IMR-90 (cell line): ENCODE data around the gene NOXRED1.

Experiments
- BHLHE40 ChIP-seq: fragments of 150-350 bp; IDR thresholded peaks from 2 replicates; pipeline ENCODE4 v1.6.1; 2016; ENCODE audit warnings: mild to moderate bottlenecking, low read depth, low read length
- CEBPB ChIP-seq: IDR thresholded peaks from 2 replicates; pipeline ENCODE4 v1.6.1; 2012; ENCODE audit warnings: low read depth, low read length, improper control_type of control experiment
- FOS ChIP-seq: fragments of 150-350 bp; IDR thresholded peaks from 2 replicates; pipeline ENCODE4 v1.6.1; 2016; ENCODE audit warnings: low read depth, low read length
- MAFK ChIP-seq: IDR thresholded peaks from 2 replicates; pipeline ENCODE4 v1.6.1; 2012; ENCODE audit warnings: low read depth, low read length, improper control_type of control experiment
- MXI1 ChIP-seq: IDR thresholded peaks from 2 replicates; pipeline ENCODE4 v1.6.1; 2012; ENCODE audit warnings: low read depth, mild to moderate bottlenecking, low read length, moderate library complexity, borderline replicate concordance
- NFE2L2 ChIP-seq: fragments of 150-350 bp; IDR thresholded peaks from 2 replicates; pipeline ENCODE4 v1.6.1; 2016; ENCODE audit warnings: low read depth, mild to moderate bottlenecking, low read length
- POLR2A ChIP-seq: IDR thresholded peaks from 2 replicates; pipeline ENCODE4 v1.6.1; 2012; ENCODE audit warnings: mild to moderate bottlenecking, low read depth, low read length
- RAD21 ChIP-seq: IDR thresholded peaks from 2 replicates; pipeline ENCODE4 v1.6.1; 2012; ENCODE audit warnings: low read length, improper control_type of control experiment
- RCOR1 ChIP-seq: IDR thresholded peaks from 2 replicates; pipeline ENCODE4 v1.6.1; 2012; ENCODE audit warnings: mild to moderate bottlenecking, low read length, improper control_type of control experiment; ENCODE audit not compliant: insufficient replicate concordance
- RFX5 ChIP-seq: IDR thresholded peaks from 2 replicates; pipeline ENCODE4 v1.8.0; 2012; ENCODE audit warnings: low read depth, mild to moderate bottlenecking, low read length, moderate library complexity
- TF ChIP-seq, protein P1 (sequence below): fragments of 150-350 bp; IDR thresholded peaks from 2 replicates; pipeline ENCODE4 v1.6.1; 2016; ENCODE audit warnings: low read depth, mild to moderate bottlenecking, low read length, moderate library complexity, borderline replicate concordance
- TF ChIP-seq, protein P2 (sequence below): conservative IDR thresholded peaks from 2 replicates; pipeline ENCODE4 v1.5.1; 2012; ENCODE audit warnings: mild to moderate bottlenecking, low read depth, low read length, improper control_type of control experiment
- TF ChIP-seq, protein P3 (sequence below): fragments of 150-350 bp; IDR thresholded peaks from 2 replicates; pipeline ENCODE4 v1.6.1; 2017; ENCODE audit warnings: mild to moderate bottlenecking, antibody characterized with exemption, low read length, low read depth

DNA sequence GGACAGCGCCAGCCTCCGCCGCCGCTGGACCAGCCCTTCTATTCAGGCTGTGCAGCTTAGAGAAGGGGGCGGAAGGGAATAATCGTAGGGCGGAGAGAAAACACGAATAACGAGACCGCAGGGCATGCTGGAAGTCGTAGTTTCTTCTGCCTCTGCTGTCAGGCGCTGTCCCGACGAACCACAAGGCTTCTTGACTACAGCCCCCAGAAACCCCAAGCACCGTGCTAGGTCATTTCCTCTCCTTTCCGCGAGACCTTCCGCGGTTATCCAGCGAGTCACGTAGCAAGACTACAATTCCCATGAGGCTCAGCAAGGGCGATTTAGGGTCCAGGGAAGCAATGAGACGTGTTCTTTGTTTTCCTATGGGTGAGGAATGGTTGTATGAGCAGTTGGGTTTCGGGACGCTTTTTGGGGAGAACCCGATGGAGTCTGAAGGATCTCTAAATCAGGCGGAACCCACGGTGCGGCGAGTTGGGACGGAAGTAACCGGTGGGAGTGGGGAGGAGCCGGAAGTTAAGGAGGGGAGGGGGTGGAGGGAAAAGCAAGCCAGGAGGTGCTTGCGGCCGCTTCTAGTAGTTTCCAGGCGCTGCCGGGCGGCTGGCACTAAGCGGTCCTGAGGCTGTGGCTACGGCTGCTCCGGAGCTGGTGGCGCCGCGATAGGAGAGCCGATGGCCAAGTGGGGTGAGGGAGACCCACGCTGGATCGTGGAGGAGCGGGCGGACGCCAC is 34.4 kb upstream of the NOXRED1 start, which contains the start of the genes AHSA1 and VIPAS39:
- TF ChIP-seq, protein P1, sequence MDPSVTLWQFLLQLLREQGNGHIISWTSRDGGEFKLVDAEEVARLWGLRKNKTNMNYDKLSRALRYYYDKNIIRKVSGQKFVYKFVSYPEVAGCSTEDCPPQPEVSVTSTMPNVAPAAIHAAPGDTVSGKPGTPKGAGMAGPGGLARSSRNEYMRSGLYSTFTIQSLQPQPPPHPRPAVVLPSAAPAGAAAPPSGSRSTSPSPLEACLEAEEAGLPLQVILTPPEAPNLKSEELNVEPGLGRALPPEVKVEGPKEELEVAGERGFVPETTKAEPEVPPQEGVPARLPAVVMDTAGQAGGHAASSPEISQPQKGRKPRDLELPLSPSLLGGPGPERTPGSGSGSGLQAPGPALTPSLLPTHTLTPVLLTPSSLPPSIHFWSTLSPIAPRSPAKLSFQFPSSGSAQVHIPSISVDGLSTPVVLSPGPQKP = no peak
- TF ChIP-seq, protein P2, sequence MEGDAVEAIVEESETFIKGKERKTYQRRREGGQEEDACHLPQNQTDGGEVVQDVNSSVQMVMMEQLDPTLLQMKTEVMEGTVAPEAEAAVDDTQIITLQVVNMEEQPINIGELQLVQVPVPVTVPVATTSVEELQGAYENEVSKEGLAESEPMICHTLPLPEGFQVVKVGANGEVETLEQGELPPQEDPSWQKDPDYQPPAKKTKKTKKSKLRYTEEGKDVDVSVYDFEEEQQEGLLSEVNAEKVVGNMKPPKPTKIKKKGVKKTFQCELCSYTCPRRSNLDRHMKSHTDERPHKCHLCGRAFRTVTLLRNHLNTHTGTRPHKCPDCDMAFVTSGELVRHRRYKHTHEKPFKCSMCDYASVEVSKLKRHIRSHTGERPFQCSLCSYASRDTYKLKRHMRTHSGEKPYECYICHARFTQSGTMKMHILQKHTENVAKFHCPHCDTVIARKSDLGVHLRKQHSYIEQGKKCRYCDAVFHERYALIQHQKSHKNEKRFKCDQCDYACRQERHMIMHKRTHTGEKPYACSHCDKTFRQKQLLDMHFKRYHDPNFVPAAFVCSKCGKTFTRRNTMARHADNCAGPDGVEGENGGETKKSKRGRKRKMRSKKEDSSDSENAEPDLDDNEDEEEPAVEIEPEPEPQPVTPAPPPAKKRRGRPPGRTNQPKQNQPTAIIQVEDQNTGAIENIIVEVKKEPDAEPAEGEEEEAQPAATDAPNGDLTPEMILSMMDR = no peak
- peak; percentile 88 for TF ChIP-seq POLR2A
- TF ChIP-seq CEBPB = no peak
- TF ChIP-seq MAFK = no peak
- no peak for TF ChIP-seq RFX5
- TF ChIP-seq FOS = no peak
- TF ChIP-seq MXI1 = peak; percentile 58; the same call in 1 of the 2 replicates
- no peak for TF ChIP-seq RAD21
- TF ChIP-seq, protein P3, sequence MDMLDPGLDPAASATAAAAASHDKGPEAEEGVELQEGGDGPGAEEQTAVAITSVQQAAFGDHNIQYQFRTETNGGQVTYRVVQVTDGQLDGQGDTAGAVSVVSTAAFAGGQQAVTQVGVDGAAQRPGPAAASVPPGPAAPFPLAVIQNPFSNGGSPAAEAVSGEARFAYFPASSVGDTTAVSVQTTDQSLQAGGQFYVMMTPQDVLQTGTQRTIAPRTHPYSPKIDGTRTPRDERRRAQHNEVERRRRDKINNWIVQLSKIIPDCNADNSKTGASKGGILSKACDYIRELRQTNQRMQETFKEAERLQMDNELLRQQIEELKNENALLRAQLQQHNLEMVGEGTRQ = 0 out of 2 replicates have a peak, but pooled peaks have one; percentile 19
- TF ChIP-seq BHLHE40 = 0 out of 2 replicates have a peak, but pooled peaks have one; percentile 2
- TF ChIP-seq RCOR1 = no peak
- TF ChIP-seq NFE2L2 = no peak
